B cell (primary cell): ENCODE results near the gene RAB17. TPM values are rescaled to one million over a fixed set of nuclear protein-coding genes. Genes with fewer than 3 reads are reported as not detected.
"Not testable (repeated sequence)": the region's sequence is repeated elsewhere in the genome, so short reads cannot be mapped to it uniquely, and the experiment has no call there.

Experiments
- ATAC-seq: fragments of 200-7000 bp; cut with Tn5 transposase; one replicate; pipeline ENCODE4 v1.10.0; 2021; ENCODE audit warnings: low read depth, mild to moderate bottlenecking, moderate number of reproducible peaks, moderate library complexity
- CTCF ChIA-PET: fragments of 350-600 bp; sonication (Branson Sonifier 250); formaldehyde crosslinking; loops from one replicate; lab custom pipeline; 2021; ENCODE audit warnings: antibody characterized with exemption, inconsistent platforms; lab: Charles Lee
- POLR2A ChIA-PET: fragments of 350-600 bp; sonication (Branson Sonifier 250); formaldehyde crosslinking; loops from one replicate; lab custom pipeline; 2021; ENCODE audit warnings: antibody characterized with exemption; lab: Charles Lee
- DNase-seq: peaks from one replicate; pipeline ENCODE4 v3.0.0; 2013
- H2AFZ ChIP-seq: 2 replicates; pipeline ENCODE4 v1.6.1; 2012; ENCODE audit warnings: mild to moderate bottlenecking, low read depth, low read length; ENCODE audit not compliant: insufficient read depth, poor library complexity, severe bottlenecking
- H3K27ac ChIP-seq, 2 donors: 1 replicate in 1 of 2; 2 replicates in 1 of 2; pipeline ENCODE4 v1.5.1; 2012 to 2013; ENCODE audit warnings: low read length in 2 of 2, mild to moderate bottlenecking in 2 of 2, moderate library complexity in 1 of 2
- H3K27me3 ChIP-seq, 4 experiments: fragments of 200-600 bp in 1 of 4; sonication (generic) in 1 of 4; replicated peaks in 1 of 4; 1 replicate in 2 of 4; 2 replicates in 2 of 4; pipeline versions ENCODE4 v1.6.1 to v1.7.0; 2013 to 2016; ENCODE audit warnings: low read length in 3 of 4, mild to moderate bottlenecking in 2 of 4, mixed read lengths in 1 of 4, moderate library complexity in 1 of 4; ENCODE audit not compliant: insufficient read depth in 4 of 4, control insufficient read depth in 3 of 4; ENCODE audit errors: control extremely low read depth in 1 of 4
- H3K36me3 ChIP-seq, 2 experiments: replicated peaks in 1 of 2; 1 replicate in 1 of 2; 2 replicates in 1 of 2; pipeline versions ENCODE4 v1.6.1 to v1.7.1; 2013; ENCODE audit warnings: low read length in 1 of 2; ENCODE audit not compliant: insufficient read depth in 2 of 2, control insufficient read depth in 1 of 2; ENCODE audit errors: control extremely low read depth in 1 of 2, extremely low read depth in 1 of 2
- H3K4me1 ChIP-seq, 2 donors: fragments of 200-600 bp in 1 of 2; sonication (generic) in 1 of 2; 1 replicate in 1 of 2; 2 replicates in 1 of 2; pipeline versions ENCODE4 v1.5.1 to v1.6.1; 2013 to 2017; ENCODE audit warnings: low read length in 2 of 2; ENCODE audit not compliant: control insufficient read depth in 2 of 2, insufficient read depth in 2 of 2
- H3K4me2 ChIP-seq: replicated peaks from 2 replicates; pipeline ENCODE3; 2012; ENCODE audit warnings: mild to moderate bottlenecking, low read depth, low read length; ENCODE audit not compliant: poor library complexity, severe bottlenecking
- H3K4me3 ChIP-seq, 5 experiments: fragments of 200-600 bp in 1 of 5; sonication (generic) in 1 of 5; 1 replicate in 3 of 5; 2 replicates in 2 of 5; pipeline versions ENCODE4 v1.5.1 to v1.7.0; 2011 to 2016; ENCODE audit warnings: low read length in 4 of 5, mild to moderate bottlenecking in 4 of 5, low read depth in 2 of 5, control low read depth in 1 of 5, moderate library complexity in 1 of 5; ENCODE audit not compliant: insufficient read depth in 1 of 5; ENCODE audit errors: control extremely low read depth in 1 of 5, extremely low read depth in 1 of 5
- H3K79me2 ChIP-seq: fragments of 200-600 bp; sonication (generic); one replicate; pipeline ENCODE4 v1.6.0; 2016; ENCODE audit warnings: low read length; ENCODE audit not compliant: control insufficient read depth, insufficient read depth
- H3K9ac ChIP-seq: fragments of 200-600 bp; sonication (generic); 2 replicates; pipeline ENCODE4 v1.6.1; 2017; ENCODE audit warnings: mild to moderate bottlenecking, low read length, moderate library complexity
- H3K9me3 ChIP-seq, 3 donors: one replicate each; pipeline versions ENCODE4 v1.6.1 to v1.7.1; 2013; ENCODE audit warnings: low read length in 2 of 3; ENCODE audit not compliant: control insufficient read depth in 2 of 3, insufficient read depth in 1 of 3; ENCODE audit errors: control extremely low read depth in 1 of 3
- H4K20me1 ChIP-seq: 2 replicates; pipeline ENCODE4 v1.6.0; 2012; ENCODE audit warnings: mild to moderate bottlenecking, low read length; ENCODE audit not compliant: insufficient read depth, control insufficient read depth, poor library complexity, severe bottlenecking
- H3K27ac Mint-ChIP-seq: one replicate; pipeline ENCODE4 v1.8.0; 2021; ENCODE audit warnings: mixed read lengths
- H3K27me3 Mint-ChIP-seq: one replicate; pipeline ENCODE4 v1.8.0; 2021; ENCODE audit warnings: mixed read lengths
- H3K4me1 Mint-ChIP-seq: one replicate; pipeline ENCODE4 v1.8.0; 2021; ENCODE audit warnings: mixed read lengths
- H3K4me3 Mint-ChIP-seq: one replicate; pipeline ENCODE4 v1.8.0; 2021; ENCODE audit warnings: mixed read lengths
- H3K9me3 Mint-ChIP-seq: one replicate; pipeline ENCODE4 v1.8.0; 2022; ENCODE audit warnings: mixed read lengths; ENCODE audit not compliant: insufficient read depth
- EZH2 ChIP-seq: IDR thresholded peaks from 2 replicates; pipeline ENCODE4 v1.6.1; 2012; ENCODE audit warnings: borderline replicate concordance, low read depth, mild to moderate bottlenecking, moderate library complexity, low read length; ENCODE audit not compliant: insufficient read depth, poor library complexity, severe bottlenecking
- WGBS: methylation state at CpG from one replicate; pipeline ENCODE4 v1.1.5; 2013; ENCODE audit warnings: missing lambda C conversion rate; ENCODE audit not compliant: insufficient coverage; 5-methylcytosine and 5-hydroxymethylcytosine counted together
- intact Hi-C: fragments of 100-400 bp; cut with micrococcal nuclease; formaldehyde crosslinking; loops from one replicate; pipeline ENCODE4 v1.10.0; 2022
- polyA plus RNA-seq: library from polyadenylated mRNA; depleted of rRNA; stranded (reverse); fragments of >200 nt; gene quantifications from 2 replicates; pipeline ENCODE4 v1.2.3, GENCODE V29; 2012
- total RNA-seq, 2 donors: library from RNA; stranded (reverse); fragments of 120-200 nt in 1 of 2; gene quantifications; 1 replicate in 1 of 2; 2 replicates in 1 of 2; pipeline versions ENCODE4 v1.2.3 to v1.2.4, GENCODE V29; 2013 to 2022
- TF ChIP-seq, protein P1 (sequence below): fragments of 200-600 bp; IDR thresholded peaks from one replicate; pipeline ENCODE4 v1.8.0; 2022; ENCODE audit warnings: antibody characterized with exemption, mild to moderate bottlenecking

RAB17 gene
- total and polyA plus RNA-seq, 2 donors (not counting 1 experiment from before 2014, with no cell fraction given) = not detected

- no peaks in the 10 kb centered on the region for H3K27me3 ChIP-seq
- TF ChIP-seq EZH2 = no peak
- TF ChIP-seq, protein P1, sequence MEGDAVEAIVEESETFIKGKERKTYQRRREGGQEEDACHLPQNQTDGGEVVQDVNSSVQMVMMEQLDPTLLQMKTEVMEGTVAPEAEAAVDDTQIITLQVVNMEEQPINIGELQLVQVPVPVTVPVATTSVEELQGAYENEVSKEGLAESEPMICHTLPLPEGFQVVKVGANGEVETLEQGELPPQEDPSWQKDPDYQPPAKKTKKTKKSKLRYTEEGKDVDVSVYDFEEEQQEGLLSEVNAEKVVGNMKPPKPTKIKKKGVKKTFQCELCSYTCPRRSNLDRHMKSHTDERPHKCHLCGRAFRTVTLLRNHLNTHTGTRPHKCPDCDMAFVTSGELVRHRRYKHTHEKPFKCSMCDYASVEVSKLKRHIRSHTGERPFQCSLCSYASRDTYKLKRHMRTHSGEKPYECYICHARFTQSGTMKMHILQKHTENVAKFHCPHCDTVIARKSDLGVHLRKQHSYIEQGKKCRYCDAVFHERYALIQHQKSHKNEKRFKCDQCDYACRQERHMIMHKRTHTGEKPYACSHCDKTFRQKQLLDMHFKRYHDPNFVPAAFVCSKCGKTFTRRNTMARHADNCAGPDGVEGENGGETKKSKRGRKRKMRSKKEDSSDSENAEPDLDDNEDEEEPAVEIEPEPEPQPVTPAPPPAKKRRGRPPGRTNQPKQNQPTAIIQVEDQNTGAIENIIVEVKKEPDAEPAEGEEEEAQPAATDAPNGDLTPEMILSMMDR = no peak
- no peak overlapping the region for H3K4me2 ChIP-seq
- H3K9ac ChIP-seq = no peak overlapping the region
- intact Hi-C loops = no loop called here
- ATAC-seq = no peak
- DNase-seq = no peak
- no peak overlapping the region for H3K4me3 ChIP-seq
- H3K9me3 Mint-ChIP-seq = no peaks in the 10 kb centered on the region
- no peak overlapping the region for H3K4me3 Mint-ChIP-seq
- CTCF ChIA-PET = interaction anchor here (0.6 to 1.6 kb wide), 2 partner anchors 24 to 378 kb away, joined by 3 to 4 read pairs; no protein-coding TSS in a partner anchor
- H3K9me3 ChIP-seq = no peaks in the 10 kb centered on the region
- H3K27me3 Mint-ChIP-seq = no peaks in the 10 kb centered on the region
- no peaks in the 10 kb centered on the region for H4K20me1 ChIP-seq
- no peak overlapping the region for H3K27ac ChIP-seq
- 73% methylated on average over 11 of the region's 13 CpGs for WGBS
- peaks cover 5% of the 10 kb centered on the region for H3K4me1 Mint-ChIP-seq
- no peak overlapping the region for H2AFZ ChIP-seq
- POLR2A ChIA-PET = no interaction called here
- no peaks in the 10 kb centered on the region for H3K79me2 ChIP-seq
- no peaks in the 10 kb centered on the region for H3K36me3 ChIP-seq
- no peak overlapping the region for H3K27ac Mint-ChIP-seq
- peaks cover under 1 to 2% of the 10 kb centered on the region in 2 donors for H3K4me1 ChIP-seq
Measured at GRCh38 chr2:237596520-237597195, 6.1 kb upstream of the RAB17 start.

DNA sequence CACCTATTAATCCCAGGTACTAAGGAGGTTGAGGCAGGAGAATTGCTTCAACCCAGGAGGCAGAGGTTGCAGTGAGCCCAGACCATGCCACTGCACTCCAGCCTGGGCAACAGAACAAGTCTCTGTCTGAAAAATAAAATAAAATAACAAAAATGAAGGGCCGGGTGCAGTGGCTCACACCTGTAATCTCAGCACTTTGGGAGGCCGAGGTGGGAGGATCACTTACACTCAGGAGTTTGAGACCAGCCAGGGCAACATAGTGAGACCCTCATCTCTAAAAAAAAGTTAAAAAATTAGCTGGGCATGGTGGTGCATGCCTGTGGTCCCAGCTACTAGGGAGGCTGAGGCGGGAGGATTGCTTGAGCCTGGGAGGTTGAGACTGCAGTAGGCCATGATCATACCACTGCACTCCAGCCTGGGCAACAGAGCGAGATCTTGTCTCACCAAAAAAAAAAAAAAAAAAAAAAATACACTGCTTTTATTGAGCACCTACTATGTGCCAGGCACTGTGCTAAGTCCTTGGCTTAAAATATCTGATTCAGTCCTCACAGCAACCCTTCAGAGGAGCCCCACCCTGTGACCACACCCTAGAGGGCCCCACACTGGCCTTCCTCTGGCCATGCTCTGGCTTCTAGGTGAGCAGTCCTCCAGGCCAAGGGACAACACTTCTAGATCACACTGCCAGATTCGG is 5.4 kb upstream of the RAB17 start:
- CTCF ChIA-PET = interaction anchor here (0.6 to 1.6 kb wide), 2 partner anchors 24 to 379 kb away, joined by 3 to 4 read pairs; no protein-coding TSS in a partner anchor
- DNase-seq, H3K27ac ChIP-seq, H3K36me3 ChIP-seq, H4K20me1 ChIP-seq, H3K4me2 ChIP-seq, H3K4me1 ChIP-seq, ATAC-seq, H3K9me3 Mint-ChIP-seq, H2AFZ ChIP-seq, H3K9me3 ChIP-seq, H3K4me3 ChIP-seq, POLR2A ChIA-PET, H3K79me2 ChIP-seq, H3K27me3 ChIP-seq, H3K27ac Mint-ChIP-seq, H3K9ac ChIP-seq, H3K27me3 Mint-ChIP-seq, intact Hi-C loops, H3K4me3 Mint-ChIP-seq: not testable (repeated sequence)
- 83% methylated on average over 1 of the region's 5 CpGs for WGBS
- H3K4me1 Mint-ChIP-seq = peaks cover 12% of the 10 kb centered on the region
